SJSA1 (cell line): ENCODE data around the gene NR6A1. TPM values are rescaled to one million over a fixed set of nuclear protein-coding genes. Genes with fewer than 3 reads are reported as not detected.

Experiments used
- DNase-seq, 2 experiments: peaks; one replicate each; pipeline ENCODE4 v3.0.0-alpha.2; 2015 to 2020; ENCODE audit warnings: low spot score in 2 of 2, low read depth in 1 of 2
- H3K27ac ChIP-seq: fragments of 250-450 bp; sonication (Bioruptor Pico); 2 replicates; pipeline ENCODE4 v1.5.1; 2020; ENCODE audit warnings: mild to moderate bottlenecking, moderate library complexity
- H3K27me3 ChIP-seq: fragments of 250-450 bp; sonication (Bioruptor Pico); replicated peaks from 2 replicates; pipeline ENCODE4 v1.5.1; 2020; ENCODE audit warnings: mild to moderate bottlenecking, moderate library complexity
- H3K36me3 ChIP-seq: fragments of 250-450 bp; sonication (Bioruptor Pico); 2 replicates; pipeline ENCODE4 v1.5.1; 2020; ENCODE audit warnings: mild to moderate bottlenecking
- H3K4me1 ChIP-seq: fragments of 250-450 bp; sonication (Bioruptor Pico); replicated peaks from 2 replicates; pipeline ENCODE4 v1.6.1; 2021; ENCODE audit warnings: mild to moderate bottlenecking
- H3K4me3 ChIP-seq: fragments of 250-450 bp; sonication (Bioruptor Pico); 2 replicates; pipeline ENCODE4 v1.5.1; 2020; ENCODE audit warnings: mild to moderate bottlenecking
- H3K9me3 ChIP-seq: fragments of 250-450 bp; sonication (Bioruptor Pico); replicated peaks from 2 replicates; pipeline ENCODE4 v1.5.1; 2020; ENCODE audit warnings: mild to moderate bottlenecking
- total RNA-seq: library from RNA; depleted of rRNA; stranded (reverse); fragments of >200 nt; shearing (Covaris generic); gene quantifications from 2 replicates; pipeline ENCODE4 v1.2.3, GENCODE V29; 2014

The NR6A1 gene
- total RNA-seq, 1 experiment from 2014 or later, result 1.0 TPM

- Histone ChIP-seq H3K27ac (peak overlapping the region; percentile 52), H3K4me1 (peaks cover 26% of the 10 kb centered on the region), H3K27me3 (no peaks in the 10 kb centered on the region), H3K9me3 (no peaks in the 10 kb centered on the region), H3K36me3 (no peaks in the 10 kb centered on the region), H3K4me3 (no peak overlapping the region)
- DNase-seq, result peak; percentile 62 to 69
Observed at GRCh38 chr9:124511426-124511840, 259.7 kb downstream of the NR6A1 start.

- peak in 1 of 2 experiments; percentile 31 for DNase-seq
- Histone ChIP-seq H3K9me3 (no peaks in the 10 kb centered on the region), H3K27ac (peak overlapping the region; percentile 52), H3K4me1 (peaks cover 26% of the 10 kb centered on the region), H3K27me3 (no peaks in the 10 kb centered on the region), H3K36me3 (no peaks in the 10 kb centered on the region), H3K4me3 (no peak overlapping the region)
Observed at GRCh38 chr9:124510650-124511425, 260.3 kb downstream of the NR6A1 start.

GRCh38 chr9:124507880-124508423 is 263.2 kb downstream of the NR6A1 start:
- no peaks in the 10 kb centered on the region for H3K36me3 ChIP-seq
- no peak for DNase-seq
- no peaks in the 10 kb centered on the region for H3K9me3 ChIP-seq
- peaks cover 25% of the 10 kb centered on the region for H3K27me3 ChIP-seq
- no peak overlapping the region for H3K4me3 ChIP-seq
- no peak overlapping the region for H3K27ac ChIP-seq
- H3K4me1 ChIP-seq, result peaks cover 24% of the 10 kb centered on the region

- Histone ChIP-seq H3K27me3 (peaks cover 33% of the 10 kb centered on the region), H3K4me3 (no peak within 1 kb of the TSS), H3K4me1 (peaks cover 23% of the 10 kb centered on the region), H3K27ac (no peak within 1 kb of the TSS), H3K9me3 (no peaks in the 10 kb centered on the region), H3K36me3 (no peaks in the 10 kb centered on the region)
- DNase-seq, result no peak
Observed at GRCh38 chr9:124506931-124507879, 263.9 kb downstream of the NR6A1 start, which contains the start of gene NR5A1. Gene NR5A1, minus strand, starts transcription at chr9:124507399. Its CDS starts 4,004 bp downstream, at chr9:124503395.

GRCh38 chr9:124506433-124506832 is 264.7 kb downstream of the NR6A1 start:
- no peak overlapping the region for H3K4me3 ChIP-seq
- H3K27ac ChIP-seq, result no peak overlapping the region
- H3K27me3 ChIP-seq, result peaks cover 40% of the 10 kb centered on the region
- no peak for DNase-seq
- H3K36me3 ChIP-seq, result no peaks in the 10 kb centered on the region
- H3K4me1 ChIP-seq, result peaks cover 15% of the 10 kb centered on the region
- no peaks in the 10 kb centered on the region for H3K9me3 ChIP-seq

- no peak for DNase-seq
- H3K27me3 ChIP-seq, result peaks cover 45% of the 10 kb centered on the region
- peaks cover 10% of the 10 kb centered on the region for H3K4me1 ChIP-seq
- H3K27ac ChIP-seq, result no peak overlapping the region
- no peak overlapping the region for H3K4me3 ChIP-seq
- H3K9me3 ChIP-seq, result no peaks in the 10 kb centered on the region
- H3K36me3 ChIP-seq, result no peaks in the 10 kb centered on the region
Observed at GRCh38 chr9:124505901-124506346, 265.2 kb downstream of the NR6A1 start.

DNA sequence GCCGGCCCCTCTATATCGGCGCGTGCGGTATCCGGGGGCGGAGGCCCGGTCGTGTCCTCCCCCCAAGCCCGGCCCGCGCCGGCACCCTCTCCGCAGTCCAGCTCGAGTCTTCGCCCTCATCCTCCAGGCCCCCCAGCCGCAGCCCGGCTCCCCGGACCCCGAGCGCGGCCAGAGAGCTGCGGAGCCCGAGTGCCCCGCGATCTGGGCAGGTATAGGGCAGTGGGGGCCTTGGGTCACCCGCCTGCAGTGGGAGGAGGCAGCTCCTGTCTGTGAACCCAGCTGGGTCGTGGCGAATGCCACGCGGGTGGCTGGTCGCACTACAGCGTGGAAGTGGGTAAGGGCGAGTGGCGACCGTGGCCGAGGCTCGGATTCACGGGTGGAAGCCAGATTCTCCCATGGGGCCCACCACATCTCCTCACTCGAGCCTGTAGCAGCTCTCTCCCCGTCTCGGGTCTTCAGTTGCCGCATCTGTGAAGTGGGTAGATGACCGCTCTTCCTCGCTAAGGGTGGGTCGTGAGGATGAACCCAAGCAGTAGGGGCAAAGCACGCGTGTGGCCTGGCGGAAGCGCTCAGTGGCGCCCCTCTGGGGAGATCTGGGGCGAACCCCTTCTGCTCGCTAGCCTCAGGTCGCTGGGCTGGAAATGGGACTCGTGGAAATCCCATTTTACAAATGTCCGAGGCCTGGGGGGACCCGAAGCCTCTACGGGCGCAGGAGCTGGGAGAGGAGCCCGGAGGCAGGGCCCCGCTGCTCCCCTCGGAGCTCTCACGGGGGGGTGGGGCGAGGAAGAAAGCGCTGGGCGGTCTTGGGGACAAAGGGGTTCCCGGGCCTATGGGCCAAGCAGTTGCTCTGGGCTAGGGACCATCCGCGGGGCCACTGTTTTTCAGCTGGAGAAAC is 265.9 kb downstream of the NR6A1 start:
- H3K4me1 ChIP-seq, result peaks cover 5% of the 10 kb centered on the region
- no peak overlapping the region for H3K27ac ChIP-seq
- no peaks in the 10 kb centered on the region for H3K36me3 ChIP-seq
- no peak for DNase-seq
- no peak overlapping the region for H3K4me3 ChIP-seq
- no peaks in the 10 kb centered on the region for H3K9me3 ChIP-seq
- peaks cover 45% of the 10 kb centered on the region for H3K27me3 ChIP-seq

- peaks cover 5% of the 10 kb centered on the region for H3K4me1 ChIP-seq
- no peaks in the 10 kb centered on the region for H3K9me3 ChIP-seq
- H3K27ac ChIP-seq, result no peak overlapping the region
- H3K36me3 ChIP-seq, result no peaks in the 10 kb centered on the region
- H3K4me3 ChIP-seq, result no peak overlapping the region
- peaks cover 47% of the 10 kb centered on the region for H3K27me3 ChIP-seq
- DNase-seq, result no peak
Observed at GRCh38 chr9:124504530-124505005, 266.5 kb downstream of the NR6A1 start.

DNA sequence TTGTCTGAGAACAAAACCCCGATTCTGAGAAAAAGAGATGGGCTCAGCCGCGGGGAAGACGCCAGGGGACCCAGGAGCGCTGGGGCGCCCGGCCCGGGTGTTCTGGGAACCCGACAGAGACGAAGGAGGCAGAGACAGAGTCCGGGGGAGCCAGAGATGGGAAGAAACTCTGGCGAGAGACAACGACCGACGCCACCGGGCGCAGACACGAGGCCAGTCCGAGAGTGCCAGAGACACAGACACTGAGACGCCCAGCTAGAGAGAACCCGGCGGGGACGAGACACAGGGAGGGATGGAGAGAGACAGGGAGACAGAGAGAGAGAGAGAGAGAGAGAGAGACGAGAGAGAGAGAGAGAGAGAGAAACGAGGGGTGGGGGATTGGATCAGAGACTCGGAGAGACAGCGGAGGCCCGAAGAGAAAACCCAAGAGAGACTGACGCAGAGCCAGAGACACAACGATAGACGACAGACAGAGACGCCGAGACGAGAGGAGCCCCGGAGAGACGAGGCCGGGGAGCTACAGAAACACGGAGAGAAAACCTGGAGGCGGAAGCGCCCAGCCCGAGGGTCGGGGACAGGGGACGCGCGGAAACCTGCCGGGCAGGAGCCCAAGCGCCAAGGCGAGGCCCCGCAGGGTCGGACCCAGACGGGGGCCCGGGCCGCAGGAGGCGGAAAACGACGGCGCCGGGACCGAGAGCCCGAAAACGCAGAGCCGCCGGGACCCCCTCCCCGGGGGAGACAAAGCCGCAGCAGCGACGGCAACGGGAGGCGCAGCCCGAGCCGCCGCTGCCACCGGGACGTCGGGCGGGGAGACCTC is 267.2 kb downstream of the NR6A1 start:
- Histone ChIP-seq H3K27me3 (peaks cover 47% of the 10 kb centered on the region), H3K9me3 (no peaks in the 10 kb centered on the region), H3K36me3 (no peaks in the 10 kb centered on the region), H3K4me1 (peaks cover 5% of the 10 kb centered on the region), H3K27ac (no peak overlapping the region), H3K4me3 (no peak overlapping the region)
- no peak for DNase-seq

GRCh38 chr9:124502711-124503702 is 268.1 kb downstream of the NR6A1 start:
- no peak for DNase-seq
- H3K27me3 ChIP-seq, result peaks cover 47% of the 10 kb centered on the region

GRCh38 chr9:124501771-124502320 is 269.3 kb downstream of the NR6A1 start:
- Histone ChIP-seq H3K36me3 (no peaks in the 10 kb centered on the region), H3K27me3 (peaks cover 47% of the 10 kb centered on the region)

More at GRCh38 chr9:124502711-124503702, 268.1 kb downstream of the NR6A1 start:
- Histone ChIP-seq H3K36me3 (no peaks in the 10 kb centered on the region), H3K4me3 (no peak overlapping the region), H3K9me3 (no peaks in the 10 kb centered on the region), H3K4me1 (peaks cover 5% of the 10 kb centered on the region), H3K27ac (no peak overlapping the region)

More at GRCh38 chr9:124501771-124502320, 269.3 kb downstream of the NR6A1 start:
- Histone ChIP-seq H3K27ac (no peak overlapping the region), H3K4me1 (peaks cover 5% of the 10 kb centered on the region), H3K9me3 (no peaks in the 10 kb centered on the region), H3K4me3 (no peak overlapping the region)
- DNase-seq, result no peak
